ENCODE measurements around the gene TAL1.
"Not testable (repeated sequence)": the region's sequence is repeated elsewhere in the genome, so short reads cannot be mapped to it uniquely, and the experiment has no call there.

GRCh38 chr1:47203504-47203903 lies 28.5 kb downstream of the TAL1 start:
- not testable (repeated sequence) for TF ChIP-seq CTCF, POLR2A, POLR2AphosphoS5, EP300 (IDR thresholded peaks at IDR 0.05)

Data from gastroesophageal sphincter (tissue), 3 donors.